PFSK-1 (cell line): Measurements from ENCODE around the gene CCER1.

Experiments used
- POLR2AphosphoS5 ChIP-seq: IDR thresholded peaks from 2 replicates; pipeline ENCODE4 v1.6.1; 2012; ENCODE audit warnings: low read depth, mild to moderate bottlenecking, control low read depth, low read length, moderate library complexity
- REST ChIP-seq, 2 experiments: IDR thresholded peaks; 2 replicates each; pipeline versions ENCODE4 v1.6.1 to v1.8.0; 2011 to 2012; ENCODE audit warnings: low read depth in 2 of 2, low read length in 2 of 2, control low read depth in 1 of 2, inconsistent platforms in 1 of 2, mild to moderate bottlenecking in 1 of 2, moderate library complexity in 1 of 2; ENCODE audit not compliant: insufficient read depth in 1 of 2
- SIN3A ChIP-seq: IDR thresholded peaks from 2 replicates; pipeline ENCODE4 v1.6.1; 2012; ENCODE audit warnings: mild to moderate bottlenecking, low read length, moderate library complexity, borderline replicate concordance; ENCODE audit not compliant: insufficient read depth

GRCh38 chr12:90963946-90964345 is 9.0 kb upstream of the CCER1 start:
- TF ChIP-seq REST (IDR thresholded peaks at IDR 0.05; ENCODE audit: insufficient read depth in 1 of 2, low read depth in 2 of 2, low read length in 2 of 2) (no peak), POLR2AphosphoS5 (no peak), SIN3A (no peak)
